HEK293 (cell line): Measurements from ENCODE around the gene SNX10.

Experiments used
- CTCF ChIP-seq: fragments of 450-650 bp; formaldehyde crosslinking; IDR thresholded peaks from 2 replicates; pipeline ENCODE4 v1.5.1; 2016; ENCODE audit warnings: missing biosample characterization, missing genetic modification characterization
- ZBTB10 ChIP-seq: fragments of 450-650 bp; formaldehyde crosslinking; IDR thresholded peaks from 2 replicates; pipeline ENCODE4 v1.5.1; 2016; ENCODE audit warnings: missing biosample characterization, missing genetic modification characterization
- ZIC2 ChIP-seq: fragments of 450-650 bp; formaldehyde crosslinking; IDR thresholded peaks from 2 replicates; pipeline ENCODE4 v1.5.1; 2016; ENCODE audit warnings: missing biosample characterization, missing genetic modification characterization
- ZNF114 ChIP-seq: fragments of 450-650 bp; formaldehyde crosslinking; IDR thresholded peaks from 2 replicates; pipeline ENCODE4 v1.5.0; 2017; ENCODE audit warnings: missing biosample characterization, missing genetic modification characterization
- ZNF843 ChIP-seq: fragments of 450-650 bp; formaldehyde crosslinking; IDR thresholded peaks from 2 replicates; pipeline ENCODE4 v1.5.1; 2016; ENCODE audit warnings: missing biosample characterization, missing genetic modification characterization
- TF ChIP-seq, protein P1 (sequence below): fragments of 450-650 bp; formaldehyde crosslinking; IDR thresholded peaks from 2 replicates; pipeline ENCODE4 v1.5.1; 2016; ENCODE audit warnings: missing biosample characterization, missing genetic modification characterization
- TF ChIP-seq, protein P2 (sequence below): fragments of 450-650 bp; formaldehyde crosslinking; IDR thresholded peaks from 2 replicates; pipeline ENCODE4 v1.5.1; 2016; ENCODE audit warnings: missing biosample characterization, missing genetic modification characterization

- TF ChIP-seq CTCF (tag by site-specific recombination) (no peak), ZBTB10 (tag by site-specific recombination) (no peak), ZNF843 (tag by site-specific recombination) (no peak), ZNF114 (tag by site-specific recombination) (no peak), ZIC2 (tag by site-specific recombination) (no peak)
- TF ChIP-seq, protein P1, sequence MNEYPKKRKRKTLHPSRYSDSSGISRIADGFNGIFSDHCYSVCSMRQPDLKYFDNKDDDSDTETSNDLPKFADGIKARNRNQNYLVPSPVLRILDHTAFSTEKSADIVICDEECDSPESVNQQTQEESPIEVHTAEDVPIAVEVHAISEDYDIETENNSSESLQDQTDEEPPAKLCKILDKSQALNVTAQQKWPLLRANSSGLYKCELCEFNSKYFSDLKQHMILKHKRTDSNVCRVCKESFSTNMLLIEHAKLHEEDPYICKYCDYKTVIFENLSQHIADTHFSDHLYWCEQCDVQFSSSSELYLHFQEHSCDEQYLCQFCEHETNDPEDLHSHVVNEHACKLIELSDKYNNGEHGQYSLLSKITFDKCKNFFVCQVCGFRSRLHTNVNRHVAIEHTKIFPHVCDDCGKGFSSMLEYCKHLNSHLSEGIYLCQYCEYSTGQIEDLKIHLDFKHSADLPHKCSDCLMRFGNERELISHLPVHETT (tag by site-specific recombination), result no peak
- TF ChIP-seq, protein P2, sequence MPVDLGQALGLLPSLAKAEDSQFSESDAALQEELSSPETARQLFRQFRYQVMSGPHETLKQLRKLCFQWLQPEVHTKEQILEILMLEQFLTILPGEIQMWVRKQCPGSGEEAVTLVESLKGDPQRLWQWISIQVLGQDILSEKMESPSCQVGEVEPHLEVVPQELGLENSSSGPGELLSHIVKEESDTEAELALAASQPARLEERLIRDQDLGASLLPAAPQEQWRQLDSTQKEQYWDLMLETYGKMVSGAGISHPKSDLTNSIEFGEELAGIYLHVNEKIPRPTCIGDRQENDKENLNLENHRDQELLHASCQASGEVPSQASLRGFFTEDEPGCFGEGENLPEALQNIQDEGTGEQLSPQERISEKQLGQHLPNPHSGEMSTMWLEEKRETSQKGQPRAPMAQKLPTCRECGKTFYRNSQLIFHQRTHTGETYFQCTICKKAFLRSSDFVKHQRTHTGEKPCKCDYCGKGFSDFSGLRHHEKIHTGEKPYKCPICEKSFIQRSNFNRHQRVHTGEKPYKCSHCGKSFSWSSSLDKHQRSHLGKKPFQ (tag by site-specific recombination), result no peak
Measured at GRCh38 chr7:26403640-26404039, 112.0 kb downstream of the SNX10 start.
